Measurements from ENCODE around the gene FHAD1. TPM values are rescaled to one million over a fixed set of nuclear protein-coding genes. Genes with fewer than 3 reads are reported as not detected.
A peak's percentile ranks its signal among the peaks of the same experiment; 100 is the strongest.

The FHAD1 gene
- total RNA-seq, 1 experiment from 2014 or later: 0.15 TPM

DNA sequence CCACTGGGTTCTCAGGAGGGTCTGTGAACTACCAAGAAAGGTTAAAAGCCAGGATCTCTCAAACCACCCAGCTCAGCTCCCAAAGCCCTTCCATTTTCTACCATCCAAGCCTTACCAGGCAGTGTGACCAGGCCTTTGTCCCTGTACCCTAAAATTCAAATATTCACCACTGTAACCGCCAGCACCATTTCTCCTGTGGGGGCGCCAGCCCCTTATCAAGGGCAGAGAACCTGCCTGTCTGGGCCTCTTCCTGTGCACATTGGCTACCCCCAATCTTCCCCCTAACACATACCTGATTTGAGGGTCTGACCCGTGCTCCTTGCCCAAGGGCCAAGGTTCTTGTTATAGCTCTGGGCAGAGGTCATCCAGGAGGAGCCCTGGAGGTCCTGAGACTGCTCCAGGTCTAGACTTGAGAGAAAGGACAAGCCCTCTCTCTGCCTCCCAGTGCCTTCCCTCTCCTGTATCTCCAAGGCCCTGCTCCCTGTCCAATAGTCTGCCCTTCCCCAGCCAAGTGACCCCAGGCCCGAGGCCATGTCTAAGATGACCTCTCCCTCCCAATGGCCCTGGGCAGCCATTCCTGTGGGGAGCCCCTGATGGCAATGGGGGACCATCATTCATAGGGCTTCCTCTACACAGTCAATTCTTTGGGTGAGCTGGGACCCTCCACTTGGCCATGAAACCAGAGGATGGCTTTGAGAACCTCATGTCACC lies 78.5 kb downstream of the FHAD1 start:
- DNase-seq (ENCODE audit: low spot score): no peak

DNA sequence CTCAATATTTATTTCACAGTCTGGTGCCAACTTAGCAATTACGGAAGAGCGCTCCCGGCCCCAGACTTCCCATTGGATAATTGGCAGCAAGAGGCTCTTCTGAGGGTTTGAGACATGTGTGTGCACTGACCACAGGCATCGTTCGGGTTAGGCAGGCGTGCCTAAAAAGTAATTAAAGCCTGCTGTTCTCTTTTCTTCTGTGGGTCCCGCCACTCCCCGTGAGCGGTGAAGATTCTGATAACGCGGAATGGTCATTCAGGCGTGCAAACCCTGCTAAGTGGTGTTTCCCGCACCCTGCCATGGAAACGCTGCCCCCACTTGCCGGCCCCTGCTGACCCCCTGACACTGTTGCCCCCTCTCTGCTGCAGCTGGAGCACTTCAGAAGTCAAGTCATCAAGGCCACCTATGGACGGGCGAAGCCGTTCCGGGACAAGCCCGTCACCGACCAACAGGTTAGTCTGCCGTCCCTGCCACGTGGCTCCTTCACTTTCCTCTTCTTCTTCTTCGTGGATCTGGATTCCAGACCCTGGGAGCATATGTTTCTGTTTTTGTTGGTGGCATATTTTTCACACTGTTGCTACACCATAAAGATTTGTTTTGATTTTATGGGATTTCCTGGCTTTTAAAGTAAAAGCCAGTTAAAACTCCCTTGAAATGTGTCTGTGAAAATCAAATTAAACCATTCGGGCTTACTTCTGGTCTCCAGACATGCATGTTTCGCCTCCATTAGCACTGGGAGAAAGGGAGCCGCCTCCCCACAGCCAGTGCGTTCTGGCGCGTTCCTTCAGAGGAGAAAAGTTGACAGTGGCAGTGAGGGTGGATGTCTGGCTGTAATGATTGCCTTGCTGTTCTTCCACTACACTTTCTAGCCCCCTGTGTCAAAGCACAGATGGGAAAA lies 79.9 kb downstream of the FHAD1 start:
- no peak for DNase-seq (ENCODE audit: low spot score)

DNA sequence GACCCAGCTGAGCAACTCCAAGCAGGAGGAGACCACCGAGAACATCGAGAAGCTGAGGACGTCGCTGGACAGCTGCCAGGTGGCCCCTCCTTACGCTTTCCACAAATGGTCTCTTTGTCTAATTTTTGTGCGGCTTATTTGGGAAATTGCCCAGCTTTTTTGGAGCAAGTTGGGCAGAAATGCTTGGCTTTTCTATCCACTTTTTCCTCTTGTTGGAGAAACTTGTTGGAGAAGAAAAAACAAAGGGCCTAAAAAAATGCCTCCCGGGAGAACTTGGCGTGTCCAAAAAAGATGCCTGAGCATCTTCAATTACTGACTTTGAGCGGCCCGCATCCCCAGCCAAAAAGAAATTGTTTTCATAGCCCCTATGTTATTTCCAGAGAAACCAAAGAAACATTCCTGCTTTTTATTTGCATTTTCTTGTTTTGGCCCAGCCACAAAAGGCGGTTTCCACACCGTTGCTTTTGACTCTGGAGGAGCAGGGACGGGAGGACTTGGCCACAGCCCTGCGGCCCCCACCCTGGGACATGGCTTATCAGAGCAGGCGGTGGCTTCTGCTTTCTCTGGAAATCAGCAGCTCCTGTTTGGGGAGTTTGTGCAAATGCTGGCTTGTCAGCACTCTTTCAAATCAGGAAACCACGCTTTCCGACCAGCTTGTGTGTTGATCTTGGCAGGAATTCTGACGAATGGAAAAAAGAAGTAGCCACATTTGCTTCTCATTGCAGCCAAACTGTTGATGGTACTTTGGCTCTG lies 81.5 kb downstream of the FHAD1 start:
- no peak for DNase-seq (ENCODE audit: low spot score)

DNA sequence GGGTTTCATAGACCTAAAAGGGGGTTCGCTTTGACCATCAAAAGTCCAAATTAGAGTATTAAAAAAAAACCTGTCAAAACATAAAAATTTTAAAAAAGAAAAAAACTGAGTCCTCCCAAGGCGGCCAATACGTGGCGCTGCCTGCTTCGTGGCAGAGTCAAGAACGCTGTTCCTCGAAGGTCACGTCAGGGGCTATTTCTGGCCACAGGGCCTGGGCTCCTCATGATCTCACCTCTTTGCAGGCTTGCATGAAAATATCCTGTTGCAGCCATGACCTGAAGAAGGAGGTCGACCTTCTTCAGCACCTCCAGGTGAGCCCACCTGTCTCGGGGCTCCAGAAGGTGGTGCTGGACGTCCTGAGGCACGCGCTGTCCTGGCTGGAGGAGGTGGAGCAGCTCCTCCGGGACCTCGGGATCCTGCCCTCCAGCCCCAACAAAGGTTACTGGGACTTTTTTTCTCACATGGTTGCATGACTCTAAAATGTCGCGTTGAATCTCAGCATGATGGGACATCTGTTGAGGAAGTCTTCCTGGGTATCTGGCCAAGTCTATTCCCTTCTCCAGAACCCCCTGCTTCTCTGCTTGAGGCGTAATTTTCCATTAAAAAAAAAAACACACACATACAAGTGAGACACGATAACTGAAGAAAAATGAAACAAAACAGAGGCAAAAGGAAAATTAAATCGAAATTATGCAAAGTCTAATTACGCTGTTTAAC lies 82.2 kb downstream of the FHAD1 start:
- DNase-seq (ENCODE audit: low spot score): no peak

DNA sequence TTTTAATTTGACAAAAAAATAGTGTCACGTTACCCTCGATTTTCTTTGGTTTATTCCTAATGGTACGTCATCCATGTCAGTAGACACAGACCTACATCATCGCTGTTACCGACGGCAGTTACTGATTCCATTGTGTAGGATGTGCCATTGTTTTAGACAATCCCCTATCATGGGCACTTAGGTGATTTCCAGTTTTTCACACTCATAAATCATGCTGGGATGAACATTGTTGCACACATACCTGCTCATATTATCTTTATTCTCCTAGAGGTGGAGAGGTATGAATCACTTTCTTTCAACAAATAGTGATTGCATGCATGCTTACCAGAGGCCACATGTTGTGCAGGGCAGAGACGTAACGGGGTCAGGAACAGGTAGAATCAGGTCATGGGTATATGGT lies 83.0 kb downstream of the FHAD1 start:
- no peak for DNase-seq (ENCODE audit: low spot score)

DNA sequence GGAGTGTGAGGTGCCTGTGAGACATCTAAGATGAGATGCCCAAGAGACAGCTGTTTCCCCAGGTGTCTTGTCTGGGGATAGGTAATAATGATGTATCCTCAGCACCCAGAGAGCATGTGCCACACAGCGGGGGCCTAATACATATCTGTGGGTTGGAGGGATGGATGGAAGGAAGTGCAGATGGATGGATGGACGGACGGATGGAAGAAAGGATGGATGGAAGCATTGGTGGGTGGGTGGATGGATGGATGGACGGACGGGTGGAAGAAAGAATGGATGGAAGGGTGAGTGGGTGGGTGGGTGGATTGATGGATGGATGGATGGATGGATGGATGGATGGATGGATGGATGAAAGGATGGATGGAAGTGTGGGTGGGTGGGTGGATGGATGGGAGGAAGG lies 84.2 kb downstream of the FHAD1 start:
- DNase-seq (ENCODE audit: low spot score): no peak

DNA sequence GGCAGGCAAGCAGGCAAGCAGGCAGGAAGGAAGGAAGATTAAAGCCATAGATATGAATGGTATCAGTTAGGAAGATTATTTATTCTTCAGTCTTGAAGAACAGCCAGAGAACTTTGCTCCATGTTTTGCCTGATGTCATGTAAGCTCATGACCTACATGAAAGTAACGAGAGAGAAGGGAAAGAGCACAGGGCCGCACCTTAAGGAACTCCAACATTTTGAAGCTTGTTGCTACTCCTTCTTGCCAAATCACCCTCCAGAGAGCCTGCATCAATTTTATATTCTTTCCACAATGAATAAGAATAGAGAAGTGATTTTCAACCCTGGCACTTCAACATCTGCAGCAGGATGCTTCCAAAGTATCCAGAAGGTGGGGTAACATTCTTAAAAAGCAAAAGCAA lies 84.7 kb downstream of the FHAD1 start:
- DNase-seq (ENCODE audit: low spot score): no peak

DNA sequence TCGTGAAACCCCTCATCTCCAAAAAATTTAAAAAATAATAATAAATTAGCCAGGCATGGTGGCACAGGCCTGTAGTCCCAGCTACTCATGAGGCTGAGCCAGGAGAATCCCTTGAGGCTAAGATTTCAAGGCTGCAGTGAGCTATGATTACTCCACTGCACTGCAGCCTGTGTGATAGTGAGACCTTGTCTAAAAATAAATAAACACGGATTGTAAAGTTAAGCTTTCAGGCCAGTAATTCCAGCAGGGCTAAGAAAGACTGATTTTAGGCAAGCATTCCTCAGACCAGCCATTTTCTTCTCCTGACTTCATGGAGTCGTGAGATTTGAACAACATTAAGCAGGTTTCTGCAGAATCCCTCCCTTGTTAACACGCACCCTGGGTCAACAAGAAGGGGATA lies 85.5 kb downstream of the FHAD1 start:
- DNase-seq (ENCODE audit: low spot score): no peak

DNA sequence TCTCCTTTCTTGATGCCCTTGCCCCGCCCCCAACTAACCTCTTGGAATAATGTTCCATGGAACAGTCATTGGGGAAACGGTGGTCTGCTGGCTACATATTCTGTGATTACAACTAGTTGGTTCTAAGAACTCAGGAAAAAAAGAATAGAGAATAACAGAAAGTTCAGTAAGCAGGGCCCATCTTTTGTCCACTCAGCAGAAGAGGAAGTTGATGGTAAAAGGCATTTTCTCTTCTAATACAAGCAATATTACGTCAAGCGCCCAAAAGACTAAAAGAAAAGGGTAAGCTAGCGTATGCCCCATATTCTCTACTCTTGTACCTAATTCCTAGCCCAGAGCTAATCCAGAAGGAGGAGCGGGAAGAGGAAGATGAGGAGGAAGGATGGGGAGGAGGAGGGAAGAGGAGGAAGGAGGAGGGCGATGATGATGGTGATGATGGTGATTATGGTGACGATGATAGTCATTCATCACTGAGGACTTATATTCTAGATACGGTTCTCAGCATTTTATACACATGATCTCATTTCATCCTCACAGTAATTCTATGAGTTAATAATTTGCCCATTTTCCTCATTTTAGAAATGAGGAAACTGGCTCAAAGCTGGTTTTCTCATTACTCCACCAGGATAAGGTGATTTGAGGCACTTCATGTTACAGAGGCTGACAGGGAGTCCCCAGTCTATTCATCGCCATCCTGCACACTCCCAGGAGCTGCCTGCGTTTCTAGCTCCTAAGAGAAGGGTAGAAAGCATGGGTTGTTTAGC lies 86.1 kb downstream of the FHAD1 start:
- DNase-seq (ENCODE audit: low spot score): no peak

DNA sequence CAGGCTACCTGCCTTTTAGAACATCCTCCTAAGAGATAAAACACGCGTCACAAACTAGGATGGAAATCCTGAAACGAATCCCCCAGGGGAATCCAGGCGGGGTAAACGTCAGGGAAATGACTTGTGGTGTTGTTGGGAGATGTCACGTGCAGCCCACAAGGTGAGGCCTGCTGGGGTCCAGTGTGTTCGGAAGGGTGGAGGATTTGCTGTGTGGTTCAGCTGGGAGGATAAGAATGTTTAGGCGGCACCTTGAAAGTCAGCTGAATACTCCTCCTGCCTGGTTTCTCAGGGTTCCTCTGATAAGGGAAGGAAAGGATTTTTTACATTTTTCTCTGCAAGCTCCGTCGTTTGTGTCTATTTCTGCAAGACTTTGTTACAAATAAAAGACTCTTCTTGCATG lies 88.0 kb downstream of the FHAD1 start:
- DNase-seq (ENCODE audit: low spot score): no peak

DNA sequence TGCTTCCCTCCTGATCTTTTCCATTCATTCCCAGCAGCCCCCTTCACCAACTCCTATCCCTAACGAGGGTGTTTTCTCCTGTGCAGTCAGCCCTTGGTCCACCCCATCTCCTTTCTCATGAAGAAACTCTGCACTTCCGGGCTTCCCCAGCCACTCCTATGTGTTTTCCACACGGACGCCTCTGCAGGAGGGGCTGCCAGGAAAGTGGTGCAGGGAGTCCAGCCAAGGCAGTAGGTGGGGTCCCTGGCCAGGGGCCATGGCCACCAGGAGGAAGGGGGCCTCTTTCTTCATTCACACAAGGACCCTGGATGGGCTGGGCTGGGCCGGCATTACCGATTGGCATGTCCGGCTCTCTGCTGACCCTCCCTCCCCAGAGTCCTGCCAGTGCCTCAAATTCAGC lies 89.8 kb downstream of the FHAD1 start:
- no peak for DNase-seq (ENCODE audit: low spot score)

DNA sequence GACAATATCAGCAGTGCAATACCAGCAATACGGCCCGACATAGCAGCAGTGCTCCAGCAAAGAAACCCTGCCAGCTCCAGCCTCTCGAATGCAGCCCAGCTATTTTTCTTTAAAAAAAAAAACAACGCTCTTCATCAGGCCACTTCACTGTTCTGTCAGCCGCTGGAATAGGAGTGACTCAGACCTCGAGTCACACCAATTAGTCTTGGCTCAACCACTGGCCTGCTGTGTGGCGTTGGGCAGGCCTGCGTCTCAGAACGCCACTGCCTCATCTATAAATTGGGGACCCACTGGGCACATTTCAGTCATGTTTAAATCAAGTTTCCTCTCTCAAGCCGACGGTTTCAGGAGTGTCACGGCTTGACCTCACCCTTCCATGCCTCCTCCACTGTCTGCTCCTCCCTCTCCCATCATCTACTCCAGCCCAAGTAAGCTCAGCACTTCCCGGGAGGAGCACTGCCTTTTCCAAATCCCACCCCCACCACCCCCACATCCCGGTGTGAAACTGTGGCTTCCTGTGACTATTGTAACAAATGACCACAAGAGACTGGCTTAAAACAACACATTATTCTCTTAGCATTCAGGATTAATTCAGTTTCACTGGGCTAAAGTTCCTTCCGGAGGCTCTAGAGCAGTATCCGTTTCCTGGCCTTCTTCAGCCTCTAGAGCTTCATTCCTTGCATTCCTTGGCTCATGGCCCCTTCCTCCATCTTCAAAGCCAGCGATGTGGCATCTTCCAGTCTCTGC lies 90.8 kb downstream of the FHAD1 start:
- no peak for DNase-seq (ENCODE audit: low spot score)

DNA sequence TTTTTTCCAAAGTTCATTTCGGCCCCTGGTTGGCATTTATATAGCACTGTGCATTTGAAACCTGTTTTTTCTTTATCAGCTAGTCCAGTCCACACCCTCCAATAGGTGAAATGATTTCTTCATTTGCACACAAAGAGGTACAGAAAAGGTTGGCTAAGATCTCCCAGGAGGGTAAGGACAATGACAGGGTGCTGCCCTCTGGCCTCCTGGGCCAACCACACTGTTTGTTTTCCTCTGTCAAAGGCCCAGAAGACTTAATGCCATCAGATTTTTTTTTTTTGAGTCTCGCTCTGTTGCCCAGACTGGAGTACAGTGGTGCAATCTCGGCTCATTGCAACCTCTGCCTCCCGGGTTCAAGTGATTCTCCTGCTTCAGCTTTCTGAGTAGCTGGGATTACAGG lies 92.5 kb downstream of the FHAD1 start:
- DNase-seq (ENCODE audit: low spot score): no peak

DNA sequence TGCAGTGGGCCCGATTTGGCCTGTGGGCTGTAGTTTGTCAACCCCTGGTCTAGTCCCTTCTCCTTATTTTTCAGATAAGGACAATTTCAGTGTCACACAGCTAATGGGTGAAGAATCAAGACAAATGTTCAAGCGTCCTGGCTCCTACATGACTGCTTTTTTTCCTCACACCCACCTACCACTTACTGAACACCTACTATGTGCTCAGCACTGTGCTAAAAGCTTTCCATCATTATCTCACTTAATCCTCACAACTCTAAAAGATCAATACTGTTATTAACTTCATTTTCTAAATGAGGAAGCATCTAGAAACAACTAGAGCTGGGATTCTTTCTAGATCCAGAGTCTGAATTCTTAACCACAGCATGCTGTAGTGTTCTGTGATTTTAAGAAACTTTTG lies 94.2 kb downstream of the FHAD1 start:
- DNase-seq (ENCODE audit: low spot score): no peak

DNA sequence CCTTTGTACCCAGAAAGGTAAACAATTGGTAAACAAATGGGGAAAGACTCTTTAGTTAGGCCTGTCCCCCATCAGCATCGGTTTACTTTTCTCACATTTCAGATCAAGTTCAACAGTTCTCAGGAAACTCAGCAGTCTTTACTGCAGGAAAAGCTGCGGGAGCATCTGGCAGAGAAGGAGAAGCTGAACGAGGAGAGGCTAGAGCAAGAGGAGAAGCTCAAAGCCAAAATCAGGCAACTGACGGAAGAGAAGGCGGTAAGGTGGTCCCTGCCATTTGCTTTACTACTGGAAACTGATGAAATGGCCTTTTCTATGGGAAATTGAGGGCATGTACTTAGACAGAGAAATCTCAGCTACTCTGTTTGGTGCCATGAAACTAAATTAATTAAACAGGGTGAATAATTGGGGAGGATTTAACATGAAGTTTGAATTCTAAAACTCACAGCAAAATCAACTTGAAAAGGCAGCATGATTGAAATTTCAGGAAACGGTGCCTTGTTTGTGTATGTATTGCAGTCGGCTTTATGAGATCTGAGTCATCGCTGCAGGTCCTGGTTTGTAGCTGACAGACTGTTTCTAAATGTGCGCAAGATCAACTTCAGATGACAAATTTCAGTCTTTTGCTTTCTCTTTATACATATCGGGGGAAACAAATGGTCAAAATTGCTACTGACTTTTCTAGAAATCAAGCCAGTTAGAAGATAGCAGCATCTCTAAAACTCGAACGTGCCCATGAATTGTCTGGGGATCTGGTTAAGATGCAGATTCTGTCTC lies 94.8 kb downstream of the FHAD1 start:
- DNase-seq (ENCODE audit: low spot score): peak; percentile 69

DNA sequence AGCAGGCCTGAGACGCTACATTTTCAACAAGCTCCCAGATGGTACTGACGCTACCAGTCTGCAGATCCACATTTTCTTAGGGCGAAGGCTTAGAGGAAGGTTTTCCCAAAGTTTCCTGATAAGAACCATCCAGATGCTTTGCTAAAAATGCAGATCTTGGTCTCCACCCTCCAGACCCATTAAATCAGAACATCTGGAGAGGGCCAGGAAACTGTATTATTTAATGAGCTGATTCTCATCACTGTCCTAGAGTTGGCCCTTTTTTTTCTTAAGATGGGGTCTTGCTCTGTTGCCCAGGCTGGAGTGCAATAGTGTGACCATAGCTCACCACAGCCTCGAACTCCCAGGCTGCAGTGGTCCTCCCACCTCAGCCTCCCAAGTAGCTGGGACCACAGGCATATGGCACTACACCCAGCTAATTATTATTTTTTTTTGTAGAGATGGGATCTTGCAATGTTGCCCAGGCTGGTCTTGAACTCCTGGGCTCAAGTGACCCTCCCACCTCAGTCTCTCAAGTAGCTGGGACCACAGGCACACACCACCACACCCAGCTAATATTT lies 95.5 kb downstream of the FHAD1 start:
- no peak for DNase-seq (ENCODE audit: low spot score)

DNA sequence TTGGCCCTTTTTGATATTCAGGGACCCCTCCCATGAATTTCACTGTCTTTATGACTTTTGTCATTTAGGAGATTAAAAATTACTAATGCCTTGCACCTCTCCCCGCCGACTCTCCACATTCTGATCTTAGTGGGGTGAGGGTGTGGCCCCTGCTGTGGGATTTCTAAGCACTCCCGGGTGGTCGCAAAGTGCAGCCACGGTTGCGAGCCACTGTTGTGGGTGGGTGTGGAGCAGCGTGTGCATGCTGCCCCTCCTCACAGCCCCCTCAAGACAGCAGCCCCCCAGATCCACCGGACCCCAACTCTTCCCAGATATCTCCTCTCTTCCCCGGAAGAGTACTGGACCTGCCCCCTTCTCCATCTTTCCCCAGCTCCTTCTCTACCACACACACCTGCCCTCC lies 96.1 kb downstream of the FHAD1 start:
- DNase-seq (ENCODE audit: low spot score): no peak

DNA sequence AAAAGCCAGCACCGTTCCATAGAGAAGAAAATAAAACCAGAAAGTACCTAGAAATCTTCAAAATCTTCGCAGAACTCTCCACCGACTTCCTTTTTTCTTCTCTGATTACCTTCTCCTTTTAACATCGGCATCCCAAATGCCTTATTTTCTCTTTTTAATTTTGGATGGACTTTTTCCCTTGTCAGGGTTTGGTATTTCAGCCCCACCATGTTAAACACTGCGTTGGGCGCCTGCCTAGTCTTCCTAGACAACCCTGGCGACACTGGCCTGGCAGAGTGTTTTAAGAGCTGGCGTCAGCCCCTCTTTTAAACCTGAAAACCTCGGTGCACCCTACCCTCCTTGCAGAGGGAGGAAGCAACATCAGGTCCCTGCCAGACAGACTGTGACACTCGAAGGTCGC lies 96.7 kb downstream of the FHAD1 start:
- DNase-seq (ENCODE audit: low spot score): no peak

DNA sequence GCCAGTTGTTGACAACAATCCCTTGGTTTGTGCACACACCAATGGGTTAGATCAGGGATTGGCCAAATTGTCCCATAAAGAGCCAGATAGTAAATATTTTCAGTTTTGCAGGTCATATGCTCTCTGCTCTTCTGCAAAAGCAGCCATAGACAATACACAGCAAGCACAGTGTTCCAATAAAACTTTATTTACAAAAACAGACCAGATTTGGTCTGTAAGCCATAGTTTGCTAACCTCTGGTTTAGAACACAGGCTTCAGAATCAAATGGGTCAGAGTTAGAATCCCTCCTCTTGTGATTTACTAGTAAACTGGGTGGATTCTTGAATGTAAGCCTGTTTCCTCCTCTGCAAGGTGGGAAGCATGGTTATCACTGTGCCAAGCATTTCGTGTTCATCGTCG lies 97.4 kb downstream of the FHAD1 start:
- no peak for DNase-seq (ENCODE audit: low spot score)

Data from HT-29 (cell line).